ENCODE results near the gene TRIM10.
A peak's percentile ranks its signal among the peaks of the same experiment; 100 is the strongest.
"Not testable (repeated sequence)": the region's sequence is repeated elsewhere in the genome, so short reads cannot be mapped to it uniquely, and the experiment has no call there.

Gene TRIM10

DNA sequence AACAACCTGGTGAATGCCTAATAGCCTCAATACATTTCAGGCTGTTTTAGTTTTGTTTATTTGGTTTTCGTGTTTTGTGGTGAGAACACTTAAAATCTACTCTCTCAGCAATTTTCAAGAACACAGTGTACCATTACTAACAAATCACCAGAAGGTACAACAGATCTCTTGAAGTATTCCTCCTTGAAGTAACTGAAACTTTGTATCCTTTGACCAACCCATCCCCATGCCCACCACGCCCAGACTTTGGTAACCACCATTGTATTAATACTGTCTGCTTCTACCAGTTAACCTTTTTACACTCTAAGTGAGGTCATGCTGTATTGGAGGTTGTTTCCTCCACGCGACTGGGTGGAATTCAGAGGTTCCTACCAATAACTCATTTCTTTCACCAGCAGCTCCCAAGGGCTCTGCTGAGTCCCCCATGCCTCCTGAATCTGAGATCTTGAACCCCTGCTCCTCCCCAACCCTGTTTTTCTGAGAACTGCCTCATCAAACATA is 30.8 kb downstream of the TRIM10 start:
- DNase-seq (ENCODE audit: low read depth, low spot score) = no peak

DNA sequence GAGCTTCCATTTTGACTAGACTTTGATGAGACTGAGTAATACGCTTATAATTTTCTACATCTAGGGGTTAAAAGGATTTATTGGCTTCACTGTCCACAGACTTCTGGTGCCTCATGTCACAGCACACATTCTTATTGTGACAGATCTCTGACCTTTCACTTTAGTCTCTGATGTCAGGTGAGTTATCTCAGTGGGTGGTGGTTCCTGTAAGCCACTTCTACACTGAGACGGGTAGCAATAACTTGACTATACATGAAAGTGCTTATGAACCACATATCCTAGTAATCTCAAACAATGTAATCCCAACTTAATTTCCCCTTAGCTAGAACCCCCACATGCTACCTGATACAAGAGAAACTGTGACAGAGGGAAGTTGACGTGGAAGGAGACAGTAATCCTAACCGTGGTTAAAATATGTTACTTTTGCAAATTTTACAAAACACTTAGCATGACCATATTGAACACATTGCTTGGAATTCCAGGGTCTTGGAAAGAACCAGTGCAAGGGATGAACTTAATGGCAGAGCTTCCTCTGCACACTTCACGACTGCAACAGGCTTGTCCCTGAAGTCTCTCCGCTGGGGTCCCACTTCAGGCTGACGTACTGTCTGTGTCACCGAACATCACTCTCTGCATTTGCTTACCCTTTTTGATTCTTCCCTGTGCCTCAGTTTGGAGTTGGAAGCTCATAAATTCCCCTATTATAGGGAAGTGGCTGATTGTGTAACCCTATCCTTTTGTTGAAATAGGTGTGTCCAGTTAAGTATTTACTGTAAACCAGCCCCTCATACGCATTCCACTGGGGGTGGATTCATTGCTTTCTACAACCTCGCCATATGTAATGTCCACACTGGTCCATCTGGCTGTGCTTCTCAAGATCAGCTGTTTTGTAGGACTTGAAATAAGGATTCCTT is 31.5 kb downstream of the TRIM10 start:
- no peak for DNase-seq (ENCODE audit: low read depth, low spot score)

DNA sequence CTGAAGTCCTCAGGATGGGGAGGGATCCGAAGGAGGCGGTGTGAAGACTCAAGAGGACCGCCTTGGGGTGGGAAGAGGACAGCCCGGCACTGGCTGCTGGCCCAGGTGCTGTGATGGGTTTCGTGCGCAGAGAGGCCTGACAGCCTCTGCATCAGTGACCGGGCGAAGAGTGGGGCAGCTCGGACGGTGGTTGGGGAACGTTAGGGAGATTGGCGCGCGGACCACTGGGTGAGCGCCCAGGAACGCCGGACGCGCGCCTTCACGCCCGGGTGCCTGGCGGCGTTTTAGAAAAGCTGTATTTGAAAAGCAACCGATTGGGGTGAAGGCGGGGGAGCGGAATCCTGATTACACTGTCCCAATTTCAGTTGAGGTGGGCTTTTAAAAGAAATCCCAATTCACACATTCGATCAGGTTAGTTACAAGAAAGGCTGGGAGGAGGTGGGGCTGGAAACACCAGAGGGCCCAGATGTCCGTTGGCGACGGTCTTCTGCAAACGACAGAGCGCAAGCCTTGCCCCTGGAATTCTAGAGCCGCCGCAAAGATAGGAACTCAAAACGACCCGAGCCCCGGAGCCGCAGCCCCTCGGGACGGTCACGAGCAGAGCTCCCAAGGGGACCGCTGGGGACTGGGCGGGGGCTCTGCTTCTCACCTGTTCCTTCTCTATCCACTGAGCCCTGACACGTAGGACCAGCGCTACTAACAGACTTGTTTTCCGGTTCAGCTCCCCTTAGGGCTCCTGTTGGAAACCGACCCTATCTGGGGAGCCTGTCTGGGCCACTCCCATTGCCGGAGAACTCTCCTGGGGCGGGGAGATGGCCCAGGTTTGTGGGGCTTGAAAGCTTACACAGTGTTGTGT is 33.5 kb downstream of the TRIM10 start:
- no peak for DNase-seq (ENCODE audit: low read depth, low spot score)

DNA sequence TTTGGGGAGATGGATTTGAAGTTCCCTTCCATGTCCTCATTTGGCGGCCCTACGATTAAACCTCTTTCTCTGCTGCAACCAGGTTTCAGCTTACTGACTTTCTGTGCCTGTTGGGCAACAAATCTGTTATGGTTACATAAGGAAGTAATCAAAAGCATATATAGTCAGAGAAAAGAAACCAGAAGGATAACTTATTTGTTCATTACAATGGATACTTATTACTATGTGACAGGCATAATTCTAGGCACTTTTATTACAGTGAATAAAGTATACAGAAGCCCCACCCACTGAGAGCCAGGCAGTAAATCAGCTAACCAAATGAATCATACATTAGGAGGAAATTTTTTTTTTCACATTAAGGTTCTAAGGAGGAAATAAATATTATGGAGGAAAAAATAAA is 38.5 kb downstream of the TRIM10 start:
- no peak for DNase-seq (ENCODE audit: low read depth, low spot score)

DNA sequence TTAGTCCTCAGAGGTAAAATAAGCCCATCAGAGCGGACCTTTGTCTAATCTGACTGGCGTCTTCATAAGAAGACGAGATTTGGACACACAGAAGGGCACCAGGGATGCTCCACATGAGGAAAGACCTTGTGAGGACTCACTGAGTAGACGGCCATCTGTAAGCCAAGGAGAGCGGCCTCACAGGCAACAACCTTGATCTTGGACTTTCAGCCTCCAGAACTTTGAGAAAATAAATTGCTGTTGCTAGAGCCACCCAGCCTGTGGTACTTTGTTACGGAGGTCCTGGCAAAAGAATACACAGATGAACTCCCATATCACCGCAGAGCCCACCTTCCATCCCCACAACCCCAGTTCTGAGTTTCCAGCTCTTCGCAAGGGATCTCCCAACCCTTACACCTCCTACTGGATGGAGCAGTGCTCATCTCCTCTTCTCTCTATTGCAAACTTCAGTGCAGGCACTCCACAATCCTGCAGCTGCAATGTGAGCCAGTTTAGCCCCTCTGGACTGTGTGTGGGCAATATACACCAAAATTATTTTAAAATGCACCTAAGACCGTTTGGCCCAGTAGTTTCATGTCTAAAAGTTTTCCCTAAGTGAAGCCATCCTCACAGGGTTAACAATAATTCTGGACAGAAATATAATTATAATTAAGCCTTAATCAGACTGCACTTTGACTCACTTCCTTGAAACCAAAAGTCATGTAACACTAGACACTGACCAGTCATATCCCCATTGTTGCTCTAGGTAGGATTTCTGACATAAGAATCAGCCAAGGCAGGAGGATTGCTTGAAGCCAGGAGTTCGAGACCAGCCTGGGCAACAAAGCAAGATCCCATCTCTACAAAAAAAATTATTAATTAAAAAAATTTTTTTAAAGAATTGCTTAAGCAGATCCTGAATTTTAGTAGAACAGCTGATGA is 39.3 kb downstream of the TRIM10 start:
- DNase-seq (ENCODE audit: low read depth, low spot score) = no peak

DNA sequence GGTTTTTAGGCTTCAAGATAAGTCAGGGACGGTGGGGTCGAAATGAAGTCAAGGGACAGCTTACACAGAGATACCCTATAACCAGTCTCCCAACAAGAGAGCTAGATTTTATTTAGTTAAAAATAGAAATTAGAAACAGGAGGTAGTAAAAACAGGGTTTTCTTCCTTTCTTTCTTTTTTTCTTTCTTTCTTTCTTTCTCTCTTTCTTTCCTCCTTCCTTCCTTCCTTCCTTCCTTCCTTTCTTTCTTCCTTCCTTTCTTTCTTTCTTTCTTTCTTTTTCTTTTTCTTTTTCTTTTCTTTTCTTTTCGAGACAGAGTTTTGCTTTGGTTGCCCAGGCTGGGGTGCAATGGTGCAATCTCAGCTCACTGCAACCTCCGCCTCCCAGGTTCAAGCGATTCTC is 42.3 kb downstream of the TRIM10 start:
- DNase-seq (ENCODE audit: low read depth, low spot score) = not testable (repeated sequence)

DNA sequence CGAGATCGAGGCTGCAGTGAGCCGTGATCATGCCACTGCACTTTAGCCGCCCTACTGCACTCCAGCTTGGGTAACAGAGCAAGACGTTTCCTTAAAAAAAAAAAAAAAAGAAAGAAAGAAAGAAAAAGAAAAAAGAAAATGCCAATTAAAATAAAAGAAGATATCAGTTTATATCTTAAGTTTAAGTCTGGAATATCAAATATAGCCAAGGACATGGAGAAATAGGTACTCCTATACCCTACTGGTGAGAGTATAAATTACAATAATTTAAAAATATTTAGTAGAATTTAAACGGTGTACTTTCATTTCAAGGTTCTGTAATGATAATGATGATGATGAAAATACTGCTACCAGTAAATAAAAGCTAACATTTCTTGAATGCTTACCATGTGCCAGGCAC is 44.3 kb downstream of the TRIM10 start:
- no peak for DNase-seq (ENCODE audit: low read depth, low spot score)

DNA sequence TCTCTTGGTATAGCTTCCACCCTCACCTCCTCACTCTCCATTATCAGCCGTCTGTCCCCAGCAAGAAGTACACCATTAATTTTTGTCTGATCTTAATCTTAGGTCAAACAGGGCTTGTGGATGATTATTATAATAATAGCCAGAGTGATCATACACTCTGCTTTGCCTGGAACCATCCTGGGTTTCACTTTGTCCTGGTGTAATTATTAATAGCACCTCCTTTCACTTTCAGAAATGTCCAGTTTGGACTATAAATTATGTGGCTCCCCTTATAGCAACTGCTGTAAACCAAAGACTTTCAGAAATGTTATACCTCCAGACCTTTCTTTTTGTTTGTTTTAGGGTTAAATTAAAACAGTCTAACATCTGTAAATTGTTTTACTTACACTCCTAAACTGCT is 47.2 kb downstream of the TRIM10 start:
- DNase-seq (ENCODE audit: low read depth, low spot score) = no peak

DNA sequence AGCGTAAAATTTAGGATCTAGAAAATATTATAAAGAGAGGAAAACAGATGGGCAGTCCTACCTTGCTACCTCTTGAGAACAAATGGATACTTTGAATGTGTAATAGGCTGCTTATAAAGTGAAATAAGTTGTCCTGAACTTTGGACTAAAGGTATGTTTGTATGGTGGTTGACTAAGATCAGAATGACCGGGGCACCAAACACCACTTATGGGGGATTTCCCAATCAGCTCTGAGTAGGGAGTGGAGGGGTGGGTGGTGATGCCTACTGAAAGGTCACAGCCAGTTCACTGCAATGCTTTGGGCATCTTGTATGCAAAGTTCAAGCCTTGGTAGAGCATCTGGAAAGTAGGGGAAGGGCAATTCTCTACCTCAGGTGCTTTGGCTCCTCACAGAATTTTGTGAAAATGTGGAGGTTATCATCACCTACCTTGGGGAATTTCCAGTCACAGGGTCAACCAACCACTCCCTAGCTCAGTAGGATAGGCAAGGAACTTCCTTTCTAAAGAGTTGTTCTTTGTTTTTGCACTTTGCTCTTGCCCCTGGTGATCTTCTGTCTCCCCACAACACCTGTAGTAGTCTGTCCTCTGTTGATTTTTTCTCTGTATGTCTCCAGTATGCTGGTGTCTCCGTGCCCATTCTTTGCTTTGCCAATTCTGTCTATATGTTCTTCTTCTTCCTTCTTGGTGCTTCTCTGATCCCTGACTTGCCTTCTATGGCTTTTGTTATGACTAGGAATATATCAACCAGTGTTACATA is 47.8 kb downstream of the TRIM10 start, which contains the start of gene TRIM31:
TRIM31 (minus strand) TSS at position 88 of the 757 bp plus-strand sequence. CDS start 285 bp downstream, outside the sequence.
- DNase-seq (ENCODE audit: low read depth, low spot score) = no peak

DNA sequence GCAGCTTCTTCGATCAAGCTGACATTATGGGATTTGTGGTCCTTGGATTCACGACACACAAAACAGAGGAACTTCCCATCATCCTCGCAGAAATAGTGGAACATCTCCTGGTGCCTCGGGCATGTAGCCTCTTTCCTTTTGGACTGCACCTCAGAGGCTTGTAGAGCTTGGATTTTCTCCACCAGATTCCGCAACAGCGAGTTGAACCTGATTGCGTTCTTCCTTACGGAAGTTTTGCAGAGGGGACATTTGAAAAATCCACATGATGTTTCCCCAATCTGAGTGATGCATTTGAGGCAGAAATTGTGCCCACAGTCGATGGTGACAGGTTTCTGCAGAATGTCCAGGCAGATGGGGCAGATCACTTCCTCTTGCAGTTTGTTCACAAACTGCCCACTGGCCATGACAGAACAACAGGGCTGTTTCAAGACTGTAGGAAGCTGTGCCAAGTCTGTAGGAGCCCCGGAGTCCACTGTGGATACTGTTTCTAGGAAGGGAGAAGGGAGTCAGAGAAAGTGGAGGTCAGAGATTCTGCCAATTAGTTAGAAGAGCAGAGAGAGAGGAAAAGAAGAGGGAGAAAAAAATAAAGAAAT is 48.5 kb downstream of the TRIM10 start:
- no peak for DNase-seq (ENCODE audit: low read depth, low spot score)

DNA sequence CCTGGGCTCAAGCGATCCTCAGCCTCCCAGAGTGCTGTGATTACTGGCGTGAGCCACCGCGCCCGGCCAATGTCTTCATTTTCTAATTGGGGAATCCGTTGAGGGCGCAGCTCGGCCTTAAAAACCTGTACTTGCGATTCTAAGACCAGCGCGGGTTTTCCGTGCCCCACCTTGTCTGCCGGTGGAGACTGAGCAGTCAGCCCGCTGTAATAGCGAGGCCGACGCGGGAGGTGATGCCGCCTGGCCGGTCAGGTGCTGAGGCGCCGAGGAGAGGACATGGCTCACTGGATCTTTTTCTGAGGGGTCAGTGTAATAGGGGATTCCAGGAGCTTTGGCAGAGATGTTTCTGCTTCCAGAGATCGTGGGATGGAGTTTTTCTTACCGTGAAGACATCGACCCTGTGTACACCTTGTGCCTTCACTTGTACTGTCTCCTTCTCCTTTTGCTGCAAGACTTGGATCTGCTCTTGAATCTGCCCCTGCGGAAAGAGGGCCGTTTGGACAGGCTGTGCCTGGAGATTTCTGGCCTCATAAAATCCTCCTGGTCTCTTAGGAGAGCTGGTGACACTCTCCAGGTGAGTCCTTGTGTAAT is 49.6 kb downstream of the TRIM10 start:
- DNase-seq (ENCODE audit: low read depth, low spot score) = no peak

DNA sequence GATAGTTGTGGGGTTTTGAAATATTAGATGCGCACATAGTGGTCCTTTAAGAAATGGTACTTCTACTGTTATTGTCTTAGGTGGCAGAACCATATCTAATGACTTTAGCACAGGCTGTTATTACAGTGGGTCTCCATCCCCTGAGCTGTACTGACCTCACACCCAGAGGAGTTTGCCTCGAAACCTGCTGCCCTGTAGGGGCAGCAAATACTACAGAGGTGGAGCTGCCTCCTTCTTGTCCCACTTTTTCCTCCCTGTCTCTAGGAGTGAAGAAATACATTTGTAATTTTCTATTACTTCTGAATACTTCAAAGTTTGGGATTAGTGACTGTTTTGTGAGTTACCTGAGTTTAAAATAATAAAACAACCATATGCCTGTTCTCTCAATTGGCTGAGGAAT is 56.4 kb downstream of the TRIM10 start:
- no peak for DNase-seq (ENCODE audit: low read depth, low spot score)

DNA sequence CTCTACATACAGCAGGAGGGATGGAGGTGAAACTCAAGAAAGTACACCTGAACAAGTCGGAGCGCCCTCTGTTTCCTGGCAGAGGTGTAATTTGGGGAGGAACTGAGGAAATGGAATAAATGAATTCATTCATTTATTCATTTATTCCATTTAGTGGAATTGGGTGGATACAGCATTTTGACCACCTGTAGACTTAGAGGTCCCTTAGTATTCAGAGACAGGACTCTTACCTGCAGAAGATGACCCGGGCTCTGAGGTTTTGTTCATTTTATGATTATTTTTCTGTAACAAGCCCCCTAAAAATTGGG is 57.2 kb downstream of the TRIM10 start:
- DNase-seq (ENCODE audit: low read depth, low spot score) = no peak

DNA sequence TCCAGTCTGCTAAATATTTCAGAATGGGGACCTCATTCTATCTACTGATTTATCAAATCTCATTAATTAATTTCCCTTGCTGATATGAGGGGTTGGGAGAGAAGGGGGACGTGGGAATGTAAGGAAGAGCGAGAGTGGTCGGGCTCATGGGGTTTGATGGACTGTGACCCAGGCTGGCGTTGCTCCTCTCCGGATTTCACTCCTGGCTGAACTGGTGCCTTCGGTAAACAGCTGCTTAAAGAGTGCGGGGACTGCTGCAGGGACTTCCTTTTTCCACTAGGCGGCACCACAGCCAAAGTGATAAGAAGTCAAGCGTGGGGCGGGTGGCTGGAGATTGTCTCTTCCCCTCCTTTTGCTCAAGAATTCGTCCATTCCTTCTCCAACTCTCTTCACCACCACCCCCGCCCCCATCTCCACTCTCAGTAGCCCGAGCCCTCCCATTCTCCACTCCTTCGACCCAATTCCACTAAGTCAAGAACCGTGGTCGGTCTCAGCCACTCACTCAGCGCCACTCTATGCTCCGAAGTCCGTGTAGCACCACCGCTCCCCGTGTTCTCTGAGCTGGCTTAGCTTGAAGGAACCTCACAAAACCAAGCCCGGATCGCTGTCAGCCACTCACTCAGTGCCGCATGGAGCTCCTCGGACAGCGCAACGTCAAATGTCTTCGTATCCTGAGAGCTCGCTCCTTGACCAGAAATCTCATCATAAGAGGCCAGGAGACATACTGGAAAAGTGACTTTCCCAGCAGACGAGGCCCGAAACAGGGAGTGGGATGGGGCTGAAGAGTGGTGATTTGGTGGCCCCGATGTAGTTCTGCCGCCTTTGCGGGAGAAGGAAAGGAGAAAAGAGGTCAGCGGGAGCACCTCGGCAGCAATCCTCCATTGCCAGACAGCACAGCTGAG is 57.8 kb downstream of the TRIM10 start:
- DNase-seq (ENCODE audit: low read depth, low spot score) = peak; percentile 71

DNA sequence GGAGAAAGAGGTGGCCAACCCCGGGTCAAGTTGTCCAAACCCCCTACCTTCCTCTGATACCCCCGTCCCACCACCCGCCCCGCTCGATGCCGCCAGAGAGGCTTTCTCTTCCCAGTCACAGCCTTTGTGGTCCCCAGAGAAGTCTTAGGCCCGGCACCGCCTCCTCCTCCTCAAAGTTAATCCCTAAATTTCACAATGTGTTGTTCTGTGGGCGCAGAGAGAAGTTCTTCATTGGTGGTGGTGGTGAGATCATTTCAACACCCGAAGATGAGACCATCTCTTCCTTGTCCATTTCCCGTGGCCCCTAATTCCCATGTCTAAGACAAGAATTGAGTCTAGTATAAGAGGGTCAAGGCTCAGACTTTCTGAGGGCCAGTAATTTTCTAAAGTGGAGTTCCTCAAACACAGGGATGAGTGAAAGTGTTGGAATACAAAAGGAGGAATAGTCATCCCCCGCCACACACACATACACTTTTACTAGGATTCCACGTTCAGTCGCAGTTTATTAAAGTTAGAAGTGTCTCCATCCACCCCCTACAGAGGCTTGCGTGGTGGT is 58.5 kb downstream of the TRIM10 start:
- DNase-seq (ENCODE audit: low read depth, low spot score) = no peak

All from smooth muscle cell of the brain vasculature (primary cell).